Transverse colon (tissue), 4 donors: ENCODE results near the gene PTPRF. TPM values are rescaled to one million over a fixed set of nuclear protein-coding genes. Genes with fewer than 3 reads are reported as not detected.
A peak's percentile ranks its signal among the peaks of the same experiment; 100 is the strongest.

Experiments
- DNase-seq: peaks from one replicate; pipeline ENCODE4 v3.0.0-alpha.2; 2019
- H3K27ac ChIP-seq, 4 donors: fragments of 200-600 bp; sonication (generic); 2 replicates each; pipeline ENCODE4 v1.5.1; 2016 to 2018; ENCODE audit warnings: inconsistent platforms in 4 of 4
- H3K27me3 ChIP-seq: fragments of 200-600 bp; sonication (generic); 2 replicates; pipeline ENCODE4 v1.5.1; 2017; ENCODE audit warnings: inconsistent platforms
- H3K36me3 ChIP-seq, 4 donors: fragments of 200-600 bp; sonication (generic); 2 replicates each; pipeline ENCODE4 v1.5.1; 2017 to 2019; ENCODE audit warnings: inconsistent platforms in 4 of 4
- H3K4me1 ChIP-seq, 4 donors: fragments of 200-600 bp; sonication (generic); 2 replicates each; pipeline ENCODE4 v1.5.1; 2017 to 2020; ENCODE audit warnings: inconsistent platforms in 4 of 4
- H3K4me3 ChIP-seq, 4 donors: fragments of 200-600 bp; sonication (generic); 1 replicate in 1 of 4; 2 replicates in 3 of 4; pipeline versions ENCODE4 v1.5.1 to v1.6.1; 2017 to 2019; ENCODE audit warnings: inconsistent platforms in 4 of 4
- H3K9me3 ChIP-seq, 2 donors: fragments of 200-600 bp; sonication (generic); 2 replicates each; pipeline ENCODE4 v1.5.1; 2017 to 2019; ENCODE audit warnings: inconsistent platforms in 2 of 2
- EP300 ChIP-seq: sonication (generic); formaldehyde crosslinking; IDR thresholded peaks from one replicate; pipeline ENCODE4 v1.6.1; 2017; ENCODE audit warnings: antibody characterized with exemption, low read depth
- POLR2A ChIP-seq: fragments of 450-650 bp; IDR thresholded peaks from one replicate; pipeline ENCODE4 v1.6.1; 2016; ENCODE audit warnings: antibody characterized with exemption, mild to moderate bottlenecking, moderate library complexity
- POLR2AphosphoS5 ChIP-seq, 3 donors: sonication (generic); formaldehyde crosslinking; IDR thresholded peaks; one replicate each; pipeline ENCODE4 v1.6.1; 2016; ENCODE audit warnings: antibody characterized with exemption in 3 of 3
- WGBS, 2 donors: methylation state at CpG; one replicate each; pipeline ENCODE4 v1.1.5; 2018; ENCODE audit warnings: low coverage in 1 of 2; 5-methylcytosine and 5-hydroxymethylcytosine counted together
- in situ Hi-C, 4 donors: fragments of 200-750 bp; cut with MboI; loops; one replicate each; pipeline versions ENCODE4 v1.15.0 to v1.15.1; 2017; ENCODE audit warnings: low sequenced_read_pairs in 3 of 4, low pct_ligation_motif_present in 1 of 4, low pct_unique_long_range_greater_than_20kb in 1 of 4
- intact Hi-C: fragments of 100-400 bp; cut with DNase I; formaldehyde crosslinking; loops from one replicate; pipeline ENCODE4 v1.15.1; 2023; ENCODE audit warnings: low total_unique reads
- total RNA-seq, 4 donors: library from RNA; depleted of rRNA; stranded (reverse); fragments of >200 nt; gene quantifications; one replicate each; pipeline ENCODE4 v1.1.0, GENCODE V29; 2016
- TF ChIP-seq, protein P1 (sequence below), 5 experiments: fragments of 200-600 bp in 3 of 5; fragments of 450-650 bp in 2 of 5; sonication (generic) in 3 of 5; IDR thresholded peaks; 1 replicate in 2 of 5; 2 replicates in 3 of 5; pipeline ENCODE4 v1.5.1; 2016 to 2017; ENCODE audit warnings: antibody characterized with exemption in 5 of 5, inconsistent platforms in 3 of 5, mild to moderate bottlenecking in 2 of 5, moderate library complexity in 1 of 5

PTPRF gene
- total RNA-seq, result 100 to 1,000 TPM; 278 to 549 (median 404) TPM

DNA sequence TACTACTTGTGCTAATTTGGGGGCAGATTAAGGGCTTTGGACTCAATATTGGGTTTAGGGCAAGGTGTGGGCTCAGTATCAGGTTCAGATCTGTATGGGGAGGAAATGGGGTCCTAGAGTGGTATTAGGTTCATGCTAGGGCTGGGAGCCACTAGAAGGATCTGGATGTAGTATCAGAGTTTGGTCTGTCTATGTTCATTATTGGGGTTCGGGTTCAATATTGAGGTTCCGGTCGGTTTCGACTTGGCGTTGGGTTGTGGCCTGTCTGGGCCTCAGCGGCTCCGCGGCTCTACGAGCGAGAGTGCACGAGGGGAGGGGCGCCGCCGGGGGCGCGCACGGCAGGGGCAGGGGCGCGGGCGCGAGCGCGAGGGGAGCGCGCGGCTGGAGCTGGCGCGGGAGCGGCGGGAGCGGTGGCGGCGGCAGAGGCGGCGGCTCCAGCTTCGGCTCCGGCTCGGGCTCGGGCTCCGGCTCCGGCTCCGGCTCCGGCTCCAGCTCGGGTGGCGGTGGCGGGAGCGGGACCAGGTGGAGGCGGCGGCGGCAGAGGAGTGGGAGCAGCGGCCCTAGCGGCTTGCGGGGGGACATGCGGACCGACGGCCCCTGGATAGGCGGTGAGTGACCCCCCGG is at the start of gene PTPRF:
TSS of gene PTPRF (plus strand) at position 401 of the 624 bp plus-strand sequence. CDS start 14,193 bp downstream, outside the sequence.
- peak within 1 kb of the TSS; percentile 71 to 92 (median 81) for H3K4me3 ChIP-seq
- no peaks in the 10 kb centered on the region for H3K27me3 ChIP-seq
- WGBS, 2 donors, result 0 to 3% methylated on average over 1 to 9 of the region's 58 CpGs
- no peaks in the 10 kb centered on the region for H3K36me3 ChIP-seq
- peak; percentile 81 for DNase-seq
- peak within 1 kb of the TSS; percentile 90 to 95 (median 92) for H3K27ac ChIP-seq
- peaks cover 24 to 52% (median 46%) of the 10 kb centered on the region in 4 donors for H3K4me1 ChIP-seq
- intact Hi-C loops, result no loop called here
- H3K9me3 ChIP-seq, result no peaks in the 10 kb centered on the region
- in situ Hi-C loops, result loop anchor here in 1 of 4 donors (25.0 kb wide), 1 partner anchor 407 kb away; the partner anchor contains the start of genes ARTN and IPO13
- TF ChIP-seq POLR2AphosphoS5 (IDR thresholded peaks at IDR 0.05) (peak in 2 of 3 donors; percentile 20 to 42), POLR2A (peak; percentile 18), EP300 (no peak)
- TF ChIP-seq, protein P1, sequence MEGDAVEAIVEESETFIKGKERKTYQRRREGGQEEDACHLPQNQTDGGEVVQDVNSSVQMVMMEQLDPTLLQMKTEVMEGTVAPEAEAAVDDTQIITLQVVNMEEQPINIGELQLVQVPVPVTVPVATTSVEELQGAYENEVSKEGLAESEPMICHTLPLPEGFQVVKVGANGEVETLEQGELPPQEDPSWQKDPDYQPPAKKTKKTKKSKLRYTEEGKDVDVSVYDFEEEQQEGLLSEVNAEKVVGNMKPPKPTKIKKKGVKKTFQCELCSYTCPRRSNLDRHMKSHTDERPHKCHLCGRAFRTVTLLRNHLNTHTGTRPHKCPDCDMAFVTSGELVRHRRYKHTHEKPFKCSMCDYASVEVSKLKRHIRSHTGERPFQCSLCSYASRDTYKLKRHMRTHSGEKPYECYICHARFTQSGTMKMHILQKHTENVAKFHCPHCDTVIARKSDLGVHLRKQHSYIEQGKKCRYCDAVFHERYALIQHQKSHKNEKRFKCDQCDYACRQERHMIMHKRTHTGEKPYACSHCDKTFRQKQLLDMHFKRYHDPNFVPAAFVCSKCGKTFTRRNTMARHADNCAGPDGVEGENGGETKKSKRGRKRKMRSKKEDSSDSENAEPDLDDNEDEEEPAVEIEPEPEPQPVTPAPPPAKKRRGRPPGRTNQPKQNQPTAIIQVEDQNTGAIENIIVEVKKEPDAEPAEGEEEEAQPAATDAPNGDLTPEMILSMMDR (IDR thresholded peaks at IDR 0.05), result no peak

DNA sequence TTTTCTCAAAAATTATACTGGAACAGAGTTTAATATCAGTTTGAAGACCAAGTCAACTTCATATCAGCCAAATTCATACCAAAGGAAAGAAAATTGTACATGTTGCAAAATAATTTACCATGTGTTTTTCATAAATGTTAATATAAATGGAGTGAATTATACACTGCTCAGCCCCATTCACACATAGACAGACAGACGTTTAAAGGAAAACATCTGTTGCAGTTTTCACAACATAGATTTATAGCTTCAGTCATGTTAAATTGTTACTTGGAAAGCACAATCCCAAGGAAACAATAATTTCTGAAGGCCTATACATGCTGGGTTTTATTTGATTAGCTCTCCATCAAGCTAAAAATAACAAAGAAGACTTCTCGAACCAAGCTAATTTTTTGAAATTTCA is 49.2 kb upstream of the PTPRF start:
- intact Hi-C loops, result no loop called here
- in situ Hi-C loops, result no loop called here
- peaks cover 0 to 6% (median 0%) of the 10 kb centered on the region in 4 donors for H3K4me1 ChIP-seq
- H3K4me3 ChIP-seq, result no peak overlapping the region
- TF ChIP-seq POLR2AphosphoS5 (IDR thresholded peaks at IDR 0.05) (no peak), EP300 (no peak), POLR2A (no peak)
- TF ChIP-seq, protein P1 (IDR thresholded peaks at IDR 0.05), result no peak
- WGBS, 2 donors, result 63% methylated on average over 2 of the region's 2 CpGs
- no peak for DNase-seq
- H3K36me3 ChIP-seq, result no peaks in the 10 kb centered on the region
- H3K27ac ChIP-seq, result peak overlapping the region in 1 of 4 donors; percentile 55
- no peaks in the 10 kb centered on the region for H3K27me3 ChIP-seq
- no peaks in the 10 kb centered on the region for H3K9me3 ChIP-seq

DNA sequence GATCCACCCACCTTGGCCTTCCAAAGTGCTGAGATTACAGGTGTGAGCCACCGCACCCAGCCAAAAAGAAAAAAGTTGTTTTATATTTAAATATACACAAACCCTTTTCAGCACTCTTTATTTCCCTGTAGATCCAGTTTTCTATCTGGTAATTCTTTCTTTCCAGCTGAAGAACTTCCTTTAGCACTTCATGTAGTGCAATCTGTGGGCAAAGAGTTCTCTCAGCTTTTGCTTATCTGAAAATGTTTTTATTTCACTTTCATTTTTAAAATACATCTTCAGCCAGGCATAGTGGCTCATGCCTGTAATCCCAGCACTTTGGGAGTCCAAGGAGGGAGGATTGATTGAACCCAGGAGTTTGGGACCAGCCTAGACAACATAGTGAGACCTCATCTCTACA is 48.5 kb upstream of the PTPRF start:
- Histone ChIP-seq H3K4me3 (no peak overlapping the region), H3K9me3 (no peaks in the 10 kb centered on the region), H3K36me3 (no peaks in the 10 kb centered on the region), H3K27me3 (no peaks in the 10 kb centered on the region), H3K27ac (peak overlapping the region in 2 of 4 donors; percentile 45 to 55), H3K4me1 (peaks cover 0 to 6% (median 0%) of the 10 kb centered on the region in 4 donors)
- intact Hi-C loops, result no loop called here
- DNase-seq, result no peak
- in situ Hi-C loops, result no loop called here
- no peak for TF ChIP-seq POLR2AphosphoS5 (IDR thresholded peaks at IDR 0.05)
- TF ChIP-seq, protein P1 (IDR thresholded peaks at IDR 0.05), result no peak
- no peak for TF ChIP-seq POLR2A
- TF ChIP-seq EP300, result no peak
- WGBS, 2 donors, result 52% methylated on average over 1 of the region's 1 CpG; no CpG with 5 or more reads in 1 of the 2 donors

DNA sequence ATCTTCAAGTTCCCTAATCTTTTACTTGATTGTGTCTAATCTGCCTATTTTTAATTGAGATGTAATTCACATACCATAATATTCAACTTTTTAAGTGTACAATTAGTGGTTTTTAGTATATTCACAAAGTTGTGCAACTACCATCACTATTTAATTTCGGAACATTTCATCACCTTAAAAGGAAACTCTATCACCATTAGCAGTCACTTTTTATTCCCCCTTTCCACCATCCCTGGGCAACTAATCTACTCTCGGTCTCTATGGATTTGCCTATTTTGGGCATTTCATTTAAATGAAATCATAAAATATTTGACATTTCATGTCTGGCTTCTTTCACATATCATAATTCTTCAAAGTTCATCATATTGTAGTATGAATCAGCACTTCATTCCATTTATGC is 46.3 kb upstream of the PTPRF start:
- in situ Hi-C loops (no loop called here), intact Hi-C loops (no loop called here)
- 83 to 97% methylated on average over 2 of the region's 2 CpGs for WGBS, 2 donors
- Histone ChIP-seq H3K27me3 (no peaks in the 10 kb centered on the region), H3K4me3 (no peak overlapping the region), H3K27ac (no peak overlapping the region), H3K9me3 (peaks cover 0 to 7% of the 10 kb centered on the region in 2 donors), H3K36me3 (no peaks in the 10 kb centered on the region), H3K4me1 (peaks cover 0 to 6% (median 0%) of the 10 kb centered on the region in 4 donors)
- no peak for TF ChIP-seq POLR2AphosphoS5 (IDR thresholded peaks at IDR 0.05)
- TF ChIP-seq, protein P1 (IDR thresholded peaks at IDR 0.05), result no peak
- no peak for TF ChIP-seq POLR2A
- TF ChIP-seq EP300, result no peak
- DNase-seq, result no peak
